HepG2 (cell line): ENCODE results near the gene SLC35B4. TPM values are rescaled to one million over a fixed set of nuclear protein-coding genes. Genes with fewer than 3 reads are reported as not detected.
A peak's percentile ranks its signal among the peaks of the same experiment; 100 is the strongest.

Experiments
- FOXO4 ChIP-seq: sonication (generic); formaldehyde crosslinking; conservative IDR thresholded peaks from 2 replicates; pipeline ENCODE4 v1.8.1; 2023; ENCODE audit warnings: missing genetic modification reagents
- FOXP4 ChIP-seq: sonication (generic); formaldehyde crosslinking; IDR thresholded peaks from 2 replicates; pipeline ENCODE4 v1.4.0; 2020; ENCODE audit warnings: missing genetic modification reagents
- MLXIP ChIP-seq: sonication (generic); formaldehyde crosslinking; IDR thresholded peaks from 2 replicates; pipeline ENCODE4 v1.9.0; 2021; ENCODE audit warnings: missing genetic modification reagents, borderline replicate concordance
- MTA3 ChIP-seq: sonication (generic); formaldehyde crosslinking; IDR thresholded peaks from 2 replicates; pipeline ENCODE4 v1.4.0; 2020; ENCODE audit warnings: missing genetic modification reagents
- TCF7L2 ChIP-seq: IDR thresholded peaks from 2 replicates; pipeline ENCODE4 v1.6.1; 2011; ENCODE audit warnings: mild to moderate bottlenecking, low read depth, low read length, moderate library complexity
- ZFY ChIP-seq: sonication (generic); formaldehyde crosslinking; IDR thresholded peaks from 2 replicates; pipeline ENCODE4 v1.4.0; 2020; ENCODE audit warnings: missing genetic modification reagents
- ZNF24 ChIP-seq: fragments of 450-650 bp; IDR thresholded peaks from 2 replicates; pipeline ENCODE4 v1.6.1; 2017; ENCODE audit warnings: antibody characterized with exemption, mild to moderate bottlenecking
- ZNF614 ChIP-seq: IDR thresholded peaks from 2 replicates; pipeline ENCODE4 v1.6.1; 2018; ENCODE audit warnings: missing biosample characterization, missing genetic modification reagents, inconsistent platforms, borderline replicate concordance
- ZNF652 ChIP-seq: IDR thresholded peaks from 2 replicates; pipeline ENCODE4 v1.6.1; 2016; ENCODE audit warnings: low read depth, borderline replicate concordance
- polyA plus RNA-seq, 8 experiments: library from polyadenylated mRNA; depleted of rRNA in 3 of 8; stranded (reverse) in 7 of 8; unstranded in 1 of 8; fragments of >200 nt; fragmentation: Illumina TruSeq in 4 of 8; extraction: Trizol in 4 of 8; gene quantifications; 2 replicates each; pipeline versions ENCODE4 v1.2.1 to v1.2.3, GENCODE V29; 2011 to 2016; ENCODE audit warnings: low read depth in 4 of 8, missing spikeins in 1 of 8, mixed read lengths in 1 of 8; ENCODE audit not compliant: insufficient read depth in 1 of 8
- total RNA-seq, 5 experiments: library from RNA; depleted of rRNA; stranded (reverse); fragments of >200 nt; fragmentation: Illumina TruSeq; extraction: Trizol; gene quantifications; 2 replicates each; pipeline ENCODE4 v1.2.3, GENCODE V29; 2016; ENCODE audit warnings: low read depth in 1 of 5
- TF ChIP-seq, protein P1 (sequence below): sonication (generic); formaldehyde crosslinking; conservative IDR thresholded peaks from 2 replicates; pipeline ENCODE4 v1.4.0; 2020; ENCODE audit warnings: mild to moderate bottlenecking, missing genetic modification reagents, moderate library complexity
- TF ChIP-seq, protein P2 (sequence below): sonication (generic); formaldehyde crosslinking; IDR thresholded peaks from 2 replicates; pipeline ENCODE4 v1.8.1; 2023; ENCODE audit warnings: mild to moderate bottlenecking, missing genetic modification reagents
- TF ChIP-seq, protein P3 (sequence below): sonication (generic); formaldehyde crosslinking; IDR thresholded peaks from 2 replicates; pipeline ENCODE4 v1.8.0; 2022; ENCODE audit warnings: mild to moderate bottlenecking, missing genetic modification reagents, moderate library complexity
- TF ChIP-seq, protein P4 (sequence below): sonication (generic); formaldehyde crosslinking; IDR thresholded peaks from 2 replicates; pipeline ENCODE4 v1.8.0; 2022; ENCODE audit warnings: mild to moderate bottlenecking, missing genetic modification reagents
- TF ChIP-seq, protein P5 (sequence below): sonication (generic); formaldehyde crosslinking; IDR thresholded peaks from 2 replicates; pipeline ENCODE4 v1.5.1; 2020; ENCODE audit warnings: missing genetic modification reagents, mild to moderate bottlenecking, borderline replicate concordance

SLC35B4 gene
- total and polyA plus RNA-seq, 2 of the 13 experiments (the other 11 are each of a cell fraction or from before 2014, with no cell fraction given), result 17.1 to 17.8 TPM

DNA sequence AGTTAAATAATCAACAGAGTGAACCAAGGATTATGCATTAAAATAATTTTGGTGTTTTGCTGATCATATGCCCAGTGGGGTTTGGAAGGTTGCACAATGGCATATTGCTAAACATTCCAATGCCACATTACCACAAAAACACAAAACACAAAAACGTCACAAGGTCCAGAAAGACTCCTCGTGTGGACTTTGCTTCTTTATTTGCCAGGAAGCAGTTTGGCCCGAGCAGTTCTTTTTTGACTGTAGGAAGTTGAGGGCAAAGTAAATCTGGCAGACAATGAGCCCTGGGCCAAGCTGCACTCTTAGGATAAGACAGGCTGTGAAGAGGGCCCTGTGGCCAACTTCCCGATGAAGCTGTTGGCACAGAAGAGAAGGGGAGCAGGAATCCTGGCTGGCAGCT is 39.2 kb upstream of the SLC35B4 start (continued):
- TF ChIP-seq, protein P1, sequence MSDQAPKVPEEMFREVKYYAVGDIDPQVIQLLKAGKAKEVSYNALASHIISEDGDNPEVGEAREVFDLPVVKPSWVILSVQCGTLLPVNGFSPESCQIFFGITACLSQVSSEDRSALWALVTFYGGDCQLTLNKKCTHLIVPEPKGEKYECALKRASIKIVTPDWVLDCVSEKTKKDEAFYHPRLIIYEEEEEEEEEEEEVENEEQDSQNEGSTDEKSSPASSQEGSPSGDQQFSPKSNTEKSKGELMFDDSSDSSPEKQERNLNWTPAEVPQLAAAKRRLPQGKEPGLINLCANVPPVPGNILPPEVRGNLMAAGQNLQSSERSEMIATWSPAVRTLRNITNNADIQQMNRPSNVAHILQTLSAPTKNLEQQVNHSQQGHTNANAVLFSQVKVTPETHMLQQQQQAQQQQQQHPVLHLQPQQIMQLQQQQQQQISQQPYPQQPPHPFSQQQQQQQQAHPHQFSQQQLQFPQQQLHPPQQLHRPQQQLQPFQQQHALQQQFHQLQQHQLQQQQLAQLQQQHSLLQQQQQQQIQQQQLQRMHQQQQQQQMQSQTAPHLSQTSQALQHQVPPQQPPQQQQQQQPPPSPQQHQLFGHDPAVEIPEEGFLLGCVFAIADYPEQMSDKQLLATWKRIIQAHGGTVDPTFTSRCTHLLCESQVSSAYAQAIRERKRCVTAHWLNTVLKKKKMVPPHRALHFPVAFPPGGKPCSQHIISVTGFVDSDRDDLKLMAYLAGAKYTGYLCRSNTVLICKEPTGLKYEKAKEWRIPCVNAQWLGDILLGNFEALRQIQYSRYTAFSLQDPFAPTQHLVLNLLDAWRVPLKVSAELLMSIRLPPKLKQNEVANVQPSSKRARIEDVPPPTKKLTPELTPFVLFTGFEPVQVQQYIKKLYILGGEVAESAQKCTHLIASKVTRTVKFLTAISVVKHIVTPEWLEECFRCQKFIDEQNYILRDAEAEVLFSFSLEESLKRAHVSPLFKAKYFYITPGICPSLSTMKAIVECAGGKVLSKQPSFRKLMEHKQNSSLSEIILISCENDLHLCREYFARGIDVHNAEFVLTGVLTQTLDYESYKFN, result peak; percentile 70
- TF ChIP-seq MTA3 (CRISPR knock-in tag) (no peak), ZNF24 (no peak), ZNF652 (no peak), FOXO4 (CRISPR knock-in tag) (no peak), MLXIP (CRISPR knock-in tag) (no peak), FOXP4 (peak; percentile 62; the same call in 1 of the 2 replicates), ZNF614 (no peak), ZFY (no peak), TCF7L2 (no peak)
- TF ChIP-seq, protein P2, sequence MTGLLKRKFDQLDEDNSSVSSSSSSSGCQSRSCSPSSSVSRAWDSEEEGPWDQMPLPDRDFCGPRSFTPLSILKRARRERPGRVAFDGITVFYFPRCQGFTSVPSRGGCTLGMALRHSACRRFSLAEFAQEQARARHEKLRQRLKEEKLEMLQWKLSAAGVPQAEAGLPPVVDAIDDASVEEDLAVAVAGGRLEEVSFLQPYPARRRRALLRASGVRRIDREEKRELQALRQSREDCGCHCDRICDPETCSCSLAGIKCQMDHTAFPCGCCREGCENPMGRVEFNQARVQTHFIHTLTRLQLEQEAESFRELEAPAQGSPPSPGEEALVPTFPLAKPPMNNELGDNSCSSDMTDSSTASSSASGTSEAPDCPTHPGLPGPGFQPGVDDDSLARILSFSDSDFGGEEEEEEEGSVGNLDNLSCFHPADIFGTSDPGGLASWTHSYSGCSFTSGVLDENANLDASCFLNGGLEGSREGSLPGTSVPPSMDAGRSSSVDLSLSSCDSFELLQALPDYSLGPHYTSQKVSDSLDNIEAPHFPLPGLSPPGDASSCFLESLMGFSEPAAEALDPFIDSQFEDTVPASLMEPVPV (CRISPR knock-in tag), result no peak
- TF ChIP-seq, protein P3, sequence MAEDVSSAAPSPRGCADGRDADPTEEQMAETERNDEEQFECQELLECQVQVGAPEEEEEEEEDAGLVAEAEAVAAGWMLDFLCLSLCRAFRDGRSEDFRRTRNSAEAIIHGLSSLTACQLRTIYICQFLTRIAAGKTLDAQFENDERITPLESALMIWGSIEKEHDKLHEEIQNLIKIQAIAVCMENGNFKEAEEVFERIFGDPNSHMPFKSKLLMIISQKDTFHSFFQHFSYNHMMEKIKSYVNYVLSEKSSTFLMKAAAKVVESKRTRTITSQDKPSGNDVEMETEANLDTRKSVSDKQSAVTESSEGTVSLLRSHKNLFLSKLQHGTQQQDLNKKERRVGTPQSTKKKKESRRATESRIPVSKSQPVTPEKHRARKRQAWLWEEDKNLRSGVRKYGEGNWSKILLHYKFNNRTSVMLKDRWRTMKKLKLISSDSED (CRISPR knock-in tag), result no peak
- TF ChIP-seq, protein P4, sequence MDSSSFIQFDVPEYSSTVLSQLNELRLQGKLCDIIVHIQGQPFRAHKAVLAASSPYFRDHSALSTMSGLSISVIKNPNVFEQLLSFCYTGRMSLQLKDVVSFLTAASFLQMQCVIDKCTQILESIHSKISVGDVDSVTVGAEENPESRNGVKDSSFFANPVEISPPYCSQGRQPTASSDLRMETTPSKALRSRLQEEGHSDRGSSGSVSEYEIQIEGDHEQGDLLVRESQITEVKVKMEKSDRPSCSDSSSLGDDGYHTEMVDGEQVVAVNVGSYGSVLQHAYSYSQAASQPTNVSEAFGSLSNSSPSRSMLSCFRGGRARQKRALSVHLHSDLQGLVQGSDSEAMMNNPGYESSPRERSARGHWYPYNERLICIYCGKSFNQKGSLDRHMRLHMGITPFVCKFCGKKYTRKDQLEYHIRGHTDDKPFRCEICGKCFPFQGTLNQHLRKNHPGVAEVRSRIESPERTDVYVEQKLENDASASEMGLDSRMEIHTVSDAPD (CRISPR knock-in tag), result no peak
- TF ChIP-seq, protein P5, sequence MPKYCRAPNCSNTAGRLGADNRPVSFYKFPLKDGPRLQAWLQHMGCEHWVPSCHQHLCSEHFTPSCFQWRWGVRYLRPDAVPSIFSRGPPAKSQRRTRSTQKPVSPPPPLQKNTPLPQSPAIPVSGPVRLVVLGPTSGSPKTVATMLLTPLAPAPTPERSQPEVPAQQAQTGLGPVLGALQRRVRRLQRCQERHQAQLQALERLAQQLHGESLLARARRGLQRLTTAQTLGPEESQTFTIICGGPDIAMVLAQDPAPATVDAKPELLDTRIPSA (CRISPR knock-in tag), result no peak
